Measurements from ENCODE around the gene MFSD12.

DNA sequence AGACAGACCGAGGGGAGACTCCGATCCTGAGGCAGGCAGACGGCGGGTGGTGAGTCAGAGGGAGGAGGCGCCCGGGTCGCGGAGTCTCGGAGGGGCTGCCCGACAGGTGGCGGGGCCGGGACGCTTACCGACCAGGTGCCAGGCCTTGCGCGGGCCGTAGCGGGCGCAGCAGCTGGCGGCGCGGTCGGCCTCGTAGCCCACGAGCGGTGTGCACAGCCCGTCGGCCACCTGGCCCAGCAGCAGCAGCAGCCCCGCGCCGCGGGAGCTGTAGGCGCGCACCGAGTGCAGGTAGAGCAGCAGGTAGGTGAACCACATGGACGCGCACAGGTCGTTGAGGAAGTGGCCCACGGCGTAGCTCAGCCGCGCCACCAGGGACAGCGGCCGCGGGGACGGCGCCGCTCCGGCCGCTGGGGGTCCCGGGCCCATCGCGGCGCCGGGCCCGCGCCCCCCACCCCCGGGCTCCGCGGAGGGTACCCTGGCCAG lies 367 bp downstream of the MFSD12 start:
- no peak for TF ChIP-seq POLR2A (IDR thresholded peaks at IDR 0.05)
- peak in 3 of 5 experiments; percentile 27 to 31 (median 30) for TF ChIP-seq CTCF (IDR thresholded peaks at IDR 0.05 in 4 of 5, conservative IDR thresholded peaks at IDR 0.05 in 1 of 5)
